ENCODE data around the gene ITGA11. TPM values are rescaled to one million over a fixed set of nuclear protein-coding genes. Genes with fewer than 3 reads are reported as not detected.

Gene ITGA11
- total and polyA plus RNA-seq, 2 donors (not counting 1 experiment from before 2014, with no cell fraction given), result 21.5 to 29.6 TPM

DNA sequence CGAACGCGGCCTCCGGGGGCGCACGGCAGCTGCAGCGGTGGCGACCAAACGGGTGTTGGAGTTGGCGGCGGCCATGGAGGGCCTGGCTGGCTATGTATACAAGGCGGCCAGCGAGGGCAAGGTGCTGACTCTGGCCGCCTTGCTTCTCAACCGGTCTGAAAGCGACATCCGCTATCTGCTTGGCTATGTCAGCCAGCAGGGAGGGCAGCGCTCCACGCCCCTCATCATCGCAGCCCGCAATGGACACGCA lies 153.7 kb downstream of the ITGA11 start:
- TF ChIP-seq, protein P1, sequence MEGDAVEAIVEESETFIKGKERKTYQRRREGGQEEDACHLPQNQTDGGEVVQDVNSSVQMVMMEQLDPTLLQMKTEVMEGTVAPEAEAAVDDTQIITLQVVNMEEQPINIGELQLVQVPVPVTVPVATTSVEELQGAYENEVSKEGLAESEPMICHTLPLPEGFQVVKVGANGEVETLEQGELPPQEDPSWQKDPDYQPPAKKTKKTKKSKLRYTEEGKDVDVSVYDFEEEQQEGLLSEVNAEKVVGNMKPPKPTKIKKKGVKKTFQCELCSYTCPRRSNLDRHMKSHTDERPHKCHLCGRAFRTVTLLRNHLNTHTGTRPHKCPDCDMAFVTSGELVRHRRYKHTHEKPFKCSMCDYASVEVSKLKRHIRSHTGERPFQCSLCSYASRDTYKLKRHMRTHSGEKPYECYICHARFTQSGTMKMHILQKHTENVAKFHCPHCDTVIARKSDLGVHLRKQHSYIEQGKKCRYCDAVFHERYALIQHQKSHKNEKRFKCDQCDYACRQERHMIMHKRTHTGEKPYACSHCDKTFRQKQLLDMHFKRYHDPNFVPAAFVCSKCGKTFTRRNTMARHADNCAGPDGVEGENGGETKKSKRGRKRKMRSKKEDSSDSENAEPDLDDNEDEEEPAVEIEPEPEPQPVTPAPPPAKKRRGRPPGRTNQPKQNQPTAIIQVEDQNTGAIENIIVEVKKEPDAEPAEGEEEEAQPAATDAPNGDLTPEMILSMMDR (conservative IDR thresholded peaks at IDR 0.05 in 1 of 2, IDR thresholded peaks at IDR 0.05 in 1 of 2; ENCODE audit: low read depth in 1 of 2, low read length in 2 of 2), result peak; percentile 6 to 33
- no peak for TF ChIP-seq EZH2 (IDR thresholded peaks at IDR 0.05; ENCODE audit: low read length, missing control alignments)
- H3K4me3 ChIP-seq (replicated peaks in 1 of 4; ENCODE audit: control extremely low read depth in 1 of 4, insufficient read depth in 1 of 4, low read depth in 3 of 4, low read length in 4 of 4), result peak overlapping the region; percentile 82 to 98 (median 87)
- H2AFZ ChIP-seq (ENCODE audit: low read length), result peak overlapping the region; percentile 65
- peaks cover 52% of the 10 kb centered on the region for H3K79me2 ChIP-seq (ENCODE audit: control insufficient read depth, insufficient read depth, low read length)
- peaks cover 12% of the 10 kb centered on the region for H4K20me1 ChIP-seq (ENCODE audit: control insufficient read depth, extremely low read depth, insufficient read depth, low read length)
- H3K27me3 ChIP-seq (ENCODE audit: control insufficient read depth, insufficient read depth, low read length), result no peaks in the 10 kb centered on the region
- peak overlapping the region; percentile 92 for H3K9ac ChIP-seq (ENCODE audit: insufficient read depth, low read length)
- H3K27ac ChIP-seq (ENCODE audit: insufficient read depth, low read length), result peak overlapping the region; percentile 91
- no peak for DNase-seq (ENCODE audit: low read depth in 2 of 2)
- H3K9me3 ChIP-seq (ENCODE audit: control insufficient read depth, insufficient read depth, low read depth, low read length), result no peaks in the 10 kb centered on the region
- H3K36me3 ChIP-seq (ENCODE audit: control insufficient read depth, insufficient read depth, low read length), result no peaks in the 10 kb centered on the region
- H3K4me1 ChIP-seq (ENCODE audit: control insufficient read depth, extremely low read depth, insufficient read depth, low read length), result peaks cover 14% of the 10 kb centered on the region
- H3K4me2 ChIP-seq (ENCODE audit: extremely low read depth, insufficient read depth, low read length), result peak overlapping the region; percentile 97

DNA sequence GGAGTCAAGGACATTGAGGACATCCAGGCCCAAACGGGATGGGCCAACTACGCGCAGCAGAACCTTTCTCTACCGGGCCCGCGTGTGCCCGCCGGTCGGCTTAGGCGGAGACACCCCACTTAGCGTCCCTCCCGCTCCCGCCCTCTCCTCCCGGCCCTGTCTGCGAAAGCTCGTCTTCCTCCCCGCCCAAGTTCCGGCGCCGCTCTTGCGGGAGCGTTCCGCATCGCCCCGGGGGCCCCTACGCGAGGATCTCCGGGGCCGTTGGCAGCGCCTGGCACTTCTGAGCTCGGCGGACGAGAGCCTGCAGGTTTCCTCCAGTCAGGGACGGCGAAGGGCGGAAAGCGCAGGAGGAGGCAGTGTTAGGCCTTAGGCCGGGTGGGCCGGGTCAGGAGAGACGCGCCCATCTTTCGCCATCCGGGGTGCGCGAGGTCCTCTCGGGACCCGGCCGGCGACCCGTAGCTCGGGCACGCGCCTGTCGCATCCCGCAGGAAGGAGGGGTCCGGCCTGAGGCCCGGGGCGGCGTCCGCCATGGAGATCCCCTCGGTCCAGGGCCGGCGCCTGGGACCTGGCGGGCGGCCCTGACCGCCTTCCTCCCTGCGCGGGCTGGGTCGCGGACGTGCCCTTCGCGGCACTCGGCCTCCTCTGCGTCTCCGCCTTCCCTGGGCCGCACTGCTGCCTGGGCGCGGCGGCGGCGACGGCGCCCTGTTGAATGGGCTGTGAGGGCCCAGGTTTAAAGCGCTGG lies 154.2 kb downstream of the ITGA11 start, which contains the start of gene FEM1B:
Gene FEM1B (plus strand): TSS at position 143 of the 742 bp plus-strand sequence. CDS start 673 bp downstream, outside the sequence.
- peak; percentile 93 to 95 for DNase-seq (ENCODE audit: low read depth in 2 of 2)
- Histone ChIP-seq H3K9me3 (ENCODE audit: control insufficient read depth, insufficient read depth, low read depth, low read length) (no peaks in the 10 kb centered on the region), H3K36me3 (ENCODE audit: control insufficient read depth, insufficient read depth, low read length) (no peaks in the 10 kb centered on the region), H3K4me2 (ENCODE audit: extremely low read depth, insufficient read depth, low read length) (peak within 1 kb of the TSS; percentile 97), H3K27me3 (ENCODE audit: control insufficient read depth, insufficient read depth, low read length) (no peaks in the 10 kb centered on the region), H3K79me2 (ENCODE audit: control insufficient read depth, insufficient read depth, low read length) (peaks cover 47% of the 10 kb centered on the region), H3K4me3 (replicated peaks in 1 of 4; ENCODE audit: control extremely low read depth in 1 of 4, insufficient read depth in 1 of 4, low read depth in 3 of 4, low read length in 4 of 4) (peak within 1 kb of the TSS; percentile 82 to 98 (median 87)), H3K4me1 (ENCODE audit: control insufficient read depth, extremely low read depth, insufficient read depth, low read length) (peaks cover 19% of the 10 kb centered on the region), H3K27ac (ENCODE audit: insufficient read depth, low read length) (peak within 1 kb of the TSS; percentile 91), H3K9ac (ENCODE audit: insufficient read depth, low read length) (peak within 1 kb of the TSS; percentile 92), H2AFZ (ENCODE audit: low read length) (peak within 1 kb of the TSS; percentile 87), H4K20me1 (ENCODE audit: control insufficient read depth, extremely low read depth, insufficient read depth, low read length) (peaks cover 12% of the 10 kb centered on the region)
- TF ChIP-seq, protein P1 (conservative IDR thresholded peaks at IDR 0.05 in 1 of 2, IDR thresholded peaks at IDR 0.05 in 1 of 2; ENCODE audit: low read depth in 1 of 2, low read length in 2 of 2), result no peak
- no peak for TF ChIP-seq EZH2 (IDR thresholded peaks at IDR 0.05; ENCODE audit: low read length, missing control alignments)

DNA sequence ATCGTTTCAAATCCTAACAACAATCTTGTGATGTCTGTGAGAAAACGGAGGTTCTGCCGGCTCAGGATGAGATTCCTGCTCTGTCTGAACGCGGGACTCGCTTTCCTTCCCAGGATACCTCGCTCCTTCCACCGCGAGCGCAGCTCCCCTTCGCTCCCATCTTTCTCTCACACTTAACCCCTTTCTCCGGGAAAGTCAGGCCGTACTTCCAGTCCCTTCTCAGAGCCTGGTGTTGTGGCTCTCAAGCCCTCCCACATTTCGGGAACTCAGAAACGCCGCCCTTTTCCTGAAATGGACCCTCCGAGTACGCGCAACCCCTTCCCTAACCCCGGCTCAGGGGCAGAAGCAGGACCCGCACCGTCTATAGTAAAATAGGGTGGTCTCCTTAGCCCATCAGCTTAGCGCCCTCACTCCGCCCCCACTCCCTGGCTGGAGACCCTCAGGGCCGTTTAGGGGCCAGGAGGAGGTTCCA lies 154.8 kb downstream of the ITGA11 start:
- Histone ChIP-seq H3K27ac (ENCODE audit: insufficient read depth, low read length) (peak overlapping the region; percentile 91), H3K36me3 (ENCODE audit: control insufficient read depth, insufficient read depth, low read length) (no peaks in the 10 kb centered on the region), H3K4me3 (replicated peaks in 1 of 4; ENCODE audit: control extremely low read depth in 1 of 4, insufficient read depth in 1 of 4, low read depth in 3 of 4, low read length in 4 of 4) (peak overlapping the region; percentile 46 to 91 (median 82)), H3K4me2 (ENCODE audit: extremely low read depth, insufficient read depth, low read length) (peak overlapping the region; percentile 84), H3K9ac (ENCODE audit: insufficient read depth, low read length) (peak overlapping the region; percentile 92), H4K20me1 (ENCODE audit: control insufficient read depth, extremely low read depth, insufficient read depth, low read length) (peaks cover 12% of the 10 kb centered on the region), H3K9me3 (ENCODE audit: control insufficient read depth, insufficient read depth, low read depth, low read length) (no peaks in the 10 kb centered on the region), H3K79me2 (ENCODE audit: control insufficient read depth, insufficient read depth, low read length) (peaks cover 41% of the 10 kb centered on the region), H3K4me1 (ENCODE audit: control insufficient read depth, extremely low read depth, insufficient read depth, low read length) (peaks cover 25% of the 10 kb centered on the region), H2AFZ (ENCODE audit: low read length) (peak overlapping the region; percentile 87), H3K27me3 (ENCODE audit: control insufficient read depth, insufficient read depth, low read length) (no peaks in the 10 kb centered on the region)
- no peak for TF ChIP-seq EZH2 (IDR thresholded peaks at IDR 0.05; ENCODE audit: low read length, missing control alignments)
- TF ChIP-seq, protein P1 (conservative IDR thresholded peaks at IDR 0.05 in 1 of 2, IDR thresholded peaks at IDR 0.05 in 1 of 2; ENCODE audit: low read depth in 1 of 2, low read length in 2 of 2), result no peak
- peak; percentile 65 to 73 for DNase-seq (ENCODE audit: low read depth in 2 of 2)

Data from fibroblast of lung (primary cell).